NCI-H82 (cell line): ENCODE data around the gene CMC1.
"Not testable (repeated sequence)": the region's sequence is repeated elsewhere in the genome, so short reads cannot be mapped to it uniquely, and the experiment has no call there.

ENCODE experiments used
- DNase-seq: peaks from one replicate; lab custom pipeline; 2025; lab: John Stamatoyannopoulos, UW

Gene CMC1

GRCh38 chr3:28244491-28244890 is 3.1 kb downstream of the CMC1 start:
- DNase-seq = no peak

- DNase-seq = no peak
Observed at GRCh38 chr3:28247286-28247685, 5.9 kb downstream of the CMC1 start.

GRCh38 chr3:28250999-28251398 is 9.6 kb downstream of the CMC1 start:
- DNase-seq = no peak

GRCh38 chr3:28252001-28252431 is 10.6 kb downstream of the CMC1 start:
- no peak for DNase-seq

- DNase-seq = no peak
Observed at GRCh38 chr3:28253040-28253715, 11.8 kb downstream of the CMC1 start.

GRCh38 chr3:28262001-28262400 is 20.6 kb downstream of the CMC1 start:
- no peak for DNase-seq

- no peak for DNase-seq
Observed at GRCh38 chr3:28265641-28266040, 24.2 kb downstream of the CMC1 start.

- no peak for DNase-seq
Observed at GRCh38 chr3:28267984-28268849, 26.8 kb downstream of the CMC1 start.

- no peak for DNase-seq
Observed at GRCh38 chr3:28268989-28269388, 27.6 kb downstream of the CMC1 start.

- not testable (repeated sequence) for DNase-seq
Observed at GRCh38 chr3:28269884-28270283, 28.5 kb downstream of the CMC1 start.

GRCh38 chr3:28273837-28274236 is 32.4 kb downstream of the CMC1 start:
- DNase-seq = no peak

- no peak for DNase-seq
Observed at GRCh38 chr3:28278918-28279317, 37.5 kb downstream of the CMC1 start.

- DNase-seq = no peak
Observed at GRCh38 chr3:28279770-28280169, 38.4 kb downstream of the CMC1 start.

GRCh38 chr3:28280781-28281180 is 39.4 kb downstream of the CMC1 start:
- peak; percentile 35 for DNase-seq

- peak; percentile 46 for DNase-seq
Observed at GRCh38 chr3:28286595-28286994, 45.2 kb downstream of the CMC1 start.

- no peak for DNase-seq
Observed at GRCh38 chr3:28287046-28287445, 45.6 kb downstream of the CMC1 start.

GRCh38 chr3:28290863-28291300 is 49.5 kb downstream of the CMC1 start:
- DNase-seq = no peak

GRCh38 chr3:28291577-28291976 is 50.2 kb downstream of the CMC1 start:
- no peak for DNase-seq

- no peak for DNase-seq
Observed at GRCh38 chr3:28292622-28293021, 51.2 kb downstream of the CMC1 start.

GRCh38 chr3:28294667-28295413 is 53.4 kb downstream of the CMC1 start:
- DNase-seq = no peak

GRCh38 chr3:28295898-28296490 is 54.6 kb downstream of the CMC1 start:
- DNase-seq = no peak

- DNase-seq = no peak
Observed at GRCh38 chr3:28299705-28300104, 58.3 kb downstream of the CMC1 start.
